ENCODE measurements around the gene FLRT2.

GRCh38 chr14:85519661-85520305 lies 10.2 kb upstream of the FLRT2 start:
- TF ChIP-seq CTCF (conservative IDR thresholded peaks at IDR 0.05) (no peak), ZFX (IDR thresholded peaks at IDR 0.05) (no peak)

All from C4-2B (cell line).